K562 (cell line): ENCODE measurements around the gene TTC28. TPM values are rescaled to one million over a fixed set of nuclear protein-coding genes. Genes with fewer than 3 reads are reported as not detected.

Experiments used
- ATAC-seq: fragments of 200-7000 bp; cut with Tn5 transposase; 3 replicates; pipeline ENCODE4 v1.9.1; 2020; ENCODE audit warnings: moderate library complexity
- BruUV-seq: library from RNA; stranded (reverse); fragments of 400-500 nt; replicated peaks from 2 replicates; lab custom pipeline; 2021; lab: Mats Ljungman, UMichigan
- CTCF ChIA-PET: fragments of 300-600 bp; formaldehyde crosslinking; extraction: SDS; loops from one replicate; lab custom pipeline; 2021; ENCODE audit warnings: low intra/inter-chr PET ratio; lab: Yijun Ruan, JAX
- POLR2A ChIA-PET: fragments of 300-600, 350-650 bp; sonication (Branson Sonifier 250); formaldehyde crosslinking; extraction: SDS; loops from one replicate; lab custom pipeline; 2021; ENCODE audit warnings: antibody characterized with exemption, inconsistent platforms; lab: Yijun Ruan, JAX
- DNase-seq, 4 experiments: peaks; one replicate each; pipeline versions ENCODE4 v3.0.0 to v3.0.0-alpha.2; 2011 to 2018; ENCODE audit warnings: low spot score in 3 of 4, mixed read lengths in 3 of 4; ENCODE audit errors: extremely low read depth in 1 of 4
- FAIRE-seq: peaks from 2 replicates; lab custom pipeline; 2011; peaks lifted over from hg19 to GRCh38; lab: Jason Lieb, UNC
- H2AFZ ChIP-seq: 2 replicates; pipeline ENCODE4 v1.6.0; 2011; ENCODE audit warnings: low read depth, low read length, control low read depth, inconsistent platforms
- H3K27ac ChIP-seq: fragments of 200-600 bp; 3 replicates; pipeline ENCODE4 v1.8.0; 2011; ENCODE audit warnings: low read depth, mild to moderate bottlenecking, control low read depth, inconsistent platforms, low read length, moderate library complexity, mixed read lengths; ENCODE audit errors: extremely low read depth
- H3K27me3 ChIP-seq, 2 experiments: fragments of 300-600 bp in 1 of 2; 2 replicates in 1 of 2; 3 replicates in 1 of 2; pipeline versions ENCODE4 v1.6.0 to v1.8.0; 2011; ENCODE audit warnings: inconsistent platforms in 2 of 2, low read length in 2 of 2, mild to moderate bottlenecking in 1 of 2, mixed read lengths in 1 of 2, moderate library complexity in 1 of 2; ENCODE audit not compliant: control insufficient read depth in 2 of 2, insufficient read depth in 2 of 2
- H3K36me3 ChIP-seq: fragments of 300-600 bp; 3 replicates; pipeline ENCODE4 v1.8.0; 2011; ENCODE audit warnings: mild to moderate bottlenecking, low read length, inconsistent platforms; ENCODE audit not compliant: control insufficient read depth, insufficient read depth
- H3K4me1 ChIP-seq, 2 experiments: fragments of 200-600 bp in 1 of 2; replicated peaks in 1 of 2; 2 replicates in 1 of 2; 3 replicates in 1 of 2; pipeline versions ENCODE4 v1.5.1 to v1.8.0; 2011; ENCODE audit warnings: inconsistent platforms in 2 of 2, low read length in 2 of 2, mild to moderate bottlenecking in 1 of 2, mixed read lengths in 1 of 2, moderate library complexity in 1 of 2; ENCODE audit not compliant: control insufficient read depth in 2 of 2, insufficient read depth in 2 of 2
- H3K4me2 ChIP-seq: 2 replicates; pipeline ENCODE4 v1.6.1; 2011; ENCODE audit warnings: low read length, control low read depth, inconsistent platforms, mixed read lengths; ENCODE audit not compliant: insufficient read depth
- H3K4me3 ChIP-seq: fragments of 200-600 bp; sonication (generic), shearing (Covaris generic); 2 replicates; pipeline ENCODE4 v1.5.1; 2016; ENCODE audit warnings: control low read depth, inconsistent platforms
- H3K79me2 ChIP-seq: fragments of 200-600 bp; 3 replicates; pipeline ENCODE4 v1.8.0; 2011; ENCODE audit warnings: low read length, inconsistent platforms; ENCODE audit not compliant: control insufficient read depth, insufficient read depth
- H3K9ac ChIP-seq, 2 experiments: 2 replicates each; pipeline versions ENCODE4 v1.6.0 to v1.6.1; 2011; ENCODE audit warnings: low read depth in 2 of 2, low read length in 2 of 2, control low read depth in 1 of 2, inconsistent platforms in 1 of 2, mild to moderate bottlenecking in 1 of 2, mixed read lengths in 1 of 2; ENCODE audit not compliant: insufficient read depth in 1 of 2
- H3K9me1 ChIP-seq: one replicate; pipeline ENCODE4 v1.6.0; 2011; ENCODE audit warnings: inconsistent platforms, mild to moderate bottlenecking, low read length, moderate library complexity; ENCODE audit not compliant: control insufficient read depth, insufficient read depth
- H3K9me3 ChIP-seq: replicated peaks from 2 replicates; pipeline ENCODE4 v1.5.1; 2011; ENCODE audit warnings: low read depth, low read length, inconsistent platforms; ENCODE audit not compliant: control insufficient read depth, insufficient read depth
- H4K20me1 ChIP-seq: replicated peaks from 2 replicates; pipeline ENCODE4 v1.6.1; 2011; ENCODE audit warnings: low read length, inconsistent platforms, mixed read lengths; ENCODE audit not compliant: control insufficient read depth, insufficient read depth
- ATF4 ChIP-seq: fragments of 450-650 bp; formaldehyde crosslinking; IDR thresholded peaks from 2 replicates; pipeline ENCODE4 v1.4.0; 2022; ENCODE audit warnings: mild to moderate bottlenecking, moderate library complexity
- CBX3 ChIP-seq, 2 experiments: IDR thresholded peaks; 1 replicate in 1 of 2; 2 replicates in 1 of 2; pipeline ENCODE4 v1.6.1; 2012; ENCODE audit warnings: inconsistent platforms in 2 of 2, low read length in 2 of 2, borderline replicate concordance in 1 of 2, control low read depth in 1 of 2
- CREB3 ChIP-seq: fragments of 450-650 bp; conservative IDR thresholded peaks from 2 replicates; pipeline ENCODE4 v1.6.1; 2016; ENCODE audit warnings: missing genetic modification characterization, low read depth, mild to moderate bottlenecking, missing compliant biosample characterization, moderate library complexity
- CUX1 ChIP-seq: fragments of 200-800 bp; sonication (Bioruptor generic); IDR thresholded peaks from 2 replicates; pipeline ENCODE4 v1.6.1; 2016; ENCODE audit warnings: missing genetic modification characterization, missing compliant biosample characterization
- MTA2 ChIP-seq: fragments of 450-650 bp; IDR thresholded peaks from 2 replicates; pipeline ENCODE4 v1.6.1; 2016; ENCODE audit warnings: low read depth
- PHF20 ChIP-seq: fragments of 450-650 bp; IDR thresholded peaks from 2 replicates; pipeline ENCODE4 v1.6.1; 2018; ENCODE audit not compliant: partially characterized antibody
- TCFL5 ChIP-seq: fragments of 250-450 bp; sonication (Bioruptor Pico); conservative IDR thresholded peaks from 2 replicates; pipeline ENCODE4 v1.6.1; 2021; ENCODE audit warnings: mild to moderate bottlenecking, moderate library complexity, matching md5 sums
- VEZF1 ChIP-seq: fragments of 200-800 bp; sonication (Bioruptor generic); IDR thresholded peaks from 2 replicates; pipeline ENCODE4 v1.6.1; 2017; ENCODE audit warnings: missing genetic modification characterization, missing compliant biosample characterization
- XRCC3 ChIP-seq: fragments of 450-650 bp; IDR thresholded peaks from 2 replicates; pipeline ENCODE4 v1.6.1; 2017; ENCODE audit warnings: mild to moderate bottlenecking, moderate library complexity
- ZNF395 ChIP-seq: fragments of 200-800 bp; sonication (Bioruptor generic); IDR thresholded peaks from 2 replicates; pipeline ENCODE4 v1.6.1; 2017; ENCODE audit warnings: missing genetic modification characterization, missing compliant biosample characterization
- ZNF583 ChIP-seq: fragments of 250-450 bp; sonication (Bioruptor Pico); IDR thresholded peaks from 2 replicates; pipeline ENCODE4 v1.4.0; 2020
- ZNF766 ChIP-seq: fragments of 200-800 bp; sonication (Bioruptor generic); conservative IDR thresholded peaks from 2 replicates; pipeline ENCODE4 v1.6.1; 2016; ENCODE audit warnings: missing genetic modification characterization, missing compliant biosample characterization
- WGBS: fragments of 100-300 bp; shearing (Covaris generic); methylation state at CpG from one replicate; pipeline ENCODE4 v1.1.6; 2016; ENCODE audit warnings: low coverage, mixed read lengths; ENCODE audit not compliant: insufficient coverage; ENCODE audit errors: missing lambda C conversion rate; 5-methylcytosine and 5-hydroxymethylcytosine counted together
- in situ Hi-C: fragments of 300-500 bp; cut with MboI; formaldehyde crosslinking; loops from 4 replicates; pipeline ENCODE4 v1.15.0; 2018; ENCODE audit warnings: inconsistent platforms, mixed read lengths
- intact Hi-C: fragments of 100-400 bp; cut with micrococcal nuclease; formaldehyde crosslinking; loops from 2 replicates; pipeline ENCODE4 v1.14.2; 2022
- polyA plus RNA-seq, 8 experiments: library from polyadenylated mRNA; depleted of rRNA in 4 of 8; stranded (reverse) in 5 of 8; unstranded in 3 of 8; fragments of >200 nt; fragmentation: Nextera tagmentation in 2 of 8; fragmentation: Illumina TruSeq in 1 of 8; extraction: Ambion mirVana in 2 of 8; extraction: Trizol in 1 of 8; gene quantifications; 2 replicates each; pipeline versions ENCODE4 v1.2.1 to v1.2.3, GENCODE V29; 2011 to 2014; ENCODE audit warnings: inconsistent platforms in 1 of 8, missing spikeins in 1 of 8
- total RNA-seq, 7 experiments: library from RNA; depleted of rRNA in 6 of 7; stranded (reverse); fragments of >200 nt in 6 of 7; fragmentation: Illumina TruSeq in 2 of 7; extraction: Trizol in 2 of 7; gene quantifications; 2 replicates each; pipeline versions ENCODE4 v1.2.1 to v1.2.3, GENCODE V29; 2011 to 2021; ENCODE audit warnings: low replicate concordance in 1 of 7

Gene TTC28
- total and polyA plus RNA-seq, 9 of the 15 experiments (the other 6 are each of a cell fraction or from before 2014, with no cell fraction given): 0.22 to 10.7 (median 3.1) TPM

- 40% methylated on average over 1 of the region's 1 CpG for WGBS
- Histone ChIP-seq H3K4me2 (no peak overlapping the region), H3K4me1 (no peaks in the 10 kb centered on the region), H3K9me1 (no peaks in the 10 kb centered on the region), H3K27me3 (no peaks in the 10 kb centered on the region), H4K20me1 (no peaks in the 10 kb centered on the region), H3K27ac (no peak overlapping the region), H2AFZ (no peak overlapping the region), H3K9ac (no peak overlapping the region), H3K9me3 (no peaks in the 10 kb centered on the region), H3K4me3 (no peak overlapping the region), H3K79me2 (no peaks in the 10 kb centered on the region), H3K36me3 (no peaks in the 10 kb centered on the region)
- FAIRE-seq (no peak), ATAC-seq (no peak), DNase-seq (no peak)
- in situ Hi-C loops (no loop called here), intact Hi-C loops (no loop called here)
- no TSS peak for BruUV-seq
- POLR2A ChIA-PET: no interaction called here
- CTCF ChIA-PET: no interaction called here
- no peak for TF ChIP-seq ZNF766 (CRISPR knock-in tag)
- no peak for TF ChIP-seq XRCC3
- TF ChIP-seq VEZF1 (CRISPR knock-in tag): no peak
- TF ChIP-seq CUX1: no peak
- no peak for TF ChIP-seq CREB3
- no peak for TF ChIP-seq MTA2
- TF ChIP-seq ZNF395 (CRISPR knock-in tag): no peak
- no peak for TF ChIP-seq CBX3 (IDR thresholded peaks at IDR 0.05; ENCODE audit: borderline replicate concordance in 1 of 2, low read length in 2 of 2)
- TF ChIP-seq PHF20: no peak
- TF ChIP-seq ZNF583 (CRISPR knock-in tag): no peak
- TF ChIP-seq ATF4: no peak
- TF ChIP-seq TCFL5 (CRISPR knock-in tag): no peak
Measured at GRCh38 chr22:28418008-28418407, 261.6 kb downstream of the TTC28 start.
